DMS153 (cell line): ENCODE results near the gene HOXC13.

ENCODE experiments used
- DNase-seq: peaks from one replicate; lab custom pipeline; 2025; lab: John Stamatoyannopoulos, UW

The HOXC13 gene

GRCh38 chr12:53939141-53940108 lies 794 bp downstream of the HOXC13 start:
- no peak for DNase-seq

GRCh38 chr12:53940443-53941014 lies 1.9 kb downstream of the HOXC13 start:
- no peak for DNase-seq

DNA sequence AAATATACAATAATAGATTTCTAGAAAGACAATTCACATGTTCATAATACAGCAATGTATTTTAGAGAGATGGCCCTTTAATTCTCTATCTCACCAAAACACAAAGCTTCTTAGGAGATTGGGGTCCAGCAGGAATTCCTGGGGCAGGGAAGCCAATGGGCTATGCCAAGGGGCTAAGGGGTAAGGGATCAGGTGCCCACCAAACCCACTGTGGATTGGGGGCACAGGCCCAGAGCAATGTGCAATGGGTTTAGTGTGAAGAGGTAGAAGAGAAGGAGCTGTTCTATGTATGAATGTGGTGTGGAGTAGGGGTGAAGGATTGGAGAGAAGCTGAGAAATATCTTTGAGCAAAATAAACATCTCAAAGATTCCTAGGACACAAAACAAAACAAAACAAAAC lies 2.6 kb downstream of the HOXC13 start:
- no peak for DNase-seq

GRCh38 chr12:53941750-53942149 lies 3.1 kb downstream of the HOXC13 start:
- no peak for DNase-seq

GRCh38 chr12:53942467-53942997 lies 3.9 kb downstream of the HOXC13 start:
- no peak for DNase-seq

GRCh38 chr12:53944209-53944608 lies 5.6 kb downstream of the HOXC13 start:
- no peak for DNase-seq

GRCh38 chr12:53944907-53945847 lies 6.5 kb downstream of the HOXC13 start:
- DNase-seq, result no peak

DNA sequence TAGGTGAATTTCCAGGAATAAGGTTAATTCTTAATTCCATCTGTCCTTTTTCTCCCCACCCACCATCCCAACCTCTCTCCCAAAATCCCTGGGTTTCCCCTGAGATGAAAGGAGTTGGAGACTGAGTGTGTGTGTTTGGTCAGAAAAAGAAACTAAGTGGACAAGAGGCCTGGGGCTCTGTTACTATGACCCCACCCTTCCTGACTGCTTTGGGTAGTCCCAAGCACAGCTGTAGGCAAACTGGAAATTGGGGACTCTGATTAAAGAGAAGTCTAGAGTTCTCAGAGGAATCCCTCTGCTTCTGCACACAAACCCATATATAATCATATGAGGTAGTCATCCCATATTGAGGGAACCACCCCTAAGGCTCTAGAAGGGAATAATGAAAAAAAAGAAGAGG lies 9.1 kb downstream of the HOXC13 start:
- no peak for DNase-seq

DNA sequence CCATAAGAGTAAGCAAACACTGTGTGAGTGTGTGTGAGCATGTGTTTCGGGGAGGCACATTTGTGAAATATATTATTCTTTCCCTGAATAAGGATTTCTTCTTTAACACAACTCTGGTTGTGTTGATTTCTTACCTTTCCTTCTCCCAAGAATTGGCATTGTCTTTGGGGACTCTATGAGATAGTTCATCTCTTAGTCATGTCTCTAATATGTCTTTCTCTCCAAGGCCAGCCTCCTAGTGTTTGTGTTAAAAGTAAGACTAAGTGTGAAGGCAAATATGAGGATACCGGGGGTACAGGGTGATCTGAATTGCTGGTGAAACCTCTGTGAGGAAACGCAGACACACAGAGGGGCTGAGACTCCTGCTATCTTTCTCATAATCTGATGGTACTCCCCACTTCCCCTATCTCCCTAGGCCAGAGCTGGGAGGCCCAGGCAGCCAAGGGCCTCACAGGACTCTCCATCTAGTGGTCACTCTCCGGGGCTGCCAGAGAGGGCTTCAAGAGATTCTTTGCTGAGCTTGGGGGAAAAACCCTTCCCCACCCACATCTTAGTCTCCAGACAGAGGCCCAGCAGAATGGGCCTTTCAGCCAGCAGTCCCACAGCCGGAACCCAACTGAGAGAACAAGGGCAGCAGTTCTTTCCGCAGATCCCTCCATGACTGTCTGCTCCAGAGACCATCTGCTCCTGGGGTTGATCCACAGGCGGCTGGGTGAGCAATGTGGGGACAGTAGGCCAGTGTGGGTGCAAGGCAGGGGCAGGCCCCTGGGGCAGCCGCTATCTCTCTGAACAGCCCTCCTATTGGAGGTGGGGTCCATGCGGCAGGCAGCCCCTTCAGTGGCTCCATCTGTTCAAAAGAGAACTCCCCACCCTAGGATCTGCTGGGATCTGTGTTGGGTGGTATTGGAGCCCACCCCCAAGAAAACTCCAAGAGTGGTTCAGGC lies 10.3 kb downstream of the HOXC13 start:
- DNase-seq, result no peak

GRCh38 chr12:53949631-53950436 lies 11.2 kb downstream of the HOXC13 start:
- DNase-seq, result no peak

DNA sequence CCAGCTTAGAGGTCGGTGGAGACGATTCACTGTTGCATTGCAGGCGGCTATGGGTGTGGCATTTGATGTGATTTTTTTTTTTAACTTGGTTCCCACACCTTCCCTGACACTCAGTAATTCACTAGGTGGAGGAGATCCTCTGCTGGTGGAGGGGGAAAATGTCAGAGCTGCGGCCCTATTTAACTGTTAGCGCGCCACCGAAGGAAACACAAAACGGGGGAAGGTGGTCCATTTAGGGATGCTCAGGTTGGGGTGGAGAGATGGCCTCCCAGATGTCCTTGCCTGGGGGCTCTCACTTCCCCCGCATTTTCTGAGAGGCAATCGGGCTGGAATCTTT lies 11.8 kb downstream of the HOXC13 start:
- DNase-seq, result no peak

DNA sequence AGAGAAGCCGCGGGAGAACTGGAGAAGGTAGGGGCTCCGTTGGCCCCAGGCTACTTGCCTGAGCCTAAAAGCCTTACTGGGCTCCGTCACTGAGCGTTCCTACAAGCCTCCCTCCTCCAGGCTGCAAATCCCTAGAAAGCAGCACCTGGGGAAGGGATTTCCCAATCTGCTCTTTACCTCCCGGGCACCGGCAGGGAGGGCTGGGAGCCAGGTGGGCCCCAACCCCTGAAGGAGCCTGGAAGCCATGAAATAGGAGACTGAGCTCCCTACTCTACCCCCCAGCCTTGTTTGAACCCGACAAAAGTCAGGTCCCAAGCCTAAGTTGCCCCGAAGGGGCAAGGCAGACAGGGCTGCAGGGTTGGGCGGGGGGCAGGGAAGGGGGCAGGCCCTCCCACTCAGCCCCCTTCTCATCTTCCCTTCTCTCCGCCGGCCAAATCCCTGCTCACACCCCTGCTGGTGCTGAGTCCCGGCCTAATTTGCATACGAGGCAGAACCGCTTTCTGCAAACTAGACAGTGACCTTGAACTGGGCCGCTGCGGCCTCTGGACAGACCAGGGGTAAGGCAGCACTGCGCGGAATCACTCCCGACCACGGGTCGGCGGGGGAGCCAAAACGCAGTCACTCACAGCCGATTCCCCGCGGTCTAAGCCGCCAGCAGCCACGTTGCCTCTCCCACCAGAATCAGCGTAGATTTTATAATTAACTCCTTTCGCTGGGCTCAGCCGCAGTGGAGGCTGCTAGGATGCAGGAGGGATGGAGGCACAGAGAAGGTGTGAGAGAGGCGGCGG lies 12.4 kb downstream of the HOXC13 start:
- DNase-seq, result no peak

DNA sequence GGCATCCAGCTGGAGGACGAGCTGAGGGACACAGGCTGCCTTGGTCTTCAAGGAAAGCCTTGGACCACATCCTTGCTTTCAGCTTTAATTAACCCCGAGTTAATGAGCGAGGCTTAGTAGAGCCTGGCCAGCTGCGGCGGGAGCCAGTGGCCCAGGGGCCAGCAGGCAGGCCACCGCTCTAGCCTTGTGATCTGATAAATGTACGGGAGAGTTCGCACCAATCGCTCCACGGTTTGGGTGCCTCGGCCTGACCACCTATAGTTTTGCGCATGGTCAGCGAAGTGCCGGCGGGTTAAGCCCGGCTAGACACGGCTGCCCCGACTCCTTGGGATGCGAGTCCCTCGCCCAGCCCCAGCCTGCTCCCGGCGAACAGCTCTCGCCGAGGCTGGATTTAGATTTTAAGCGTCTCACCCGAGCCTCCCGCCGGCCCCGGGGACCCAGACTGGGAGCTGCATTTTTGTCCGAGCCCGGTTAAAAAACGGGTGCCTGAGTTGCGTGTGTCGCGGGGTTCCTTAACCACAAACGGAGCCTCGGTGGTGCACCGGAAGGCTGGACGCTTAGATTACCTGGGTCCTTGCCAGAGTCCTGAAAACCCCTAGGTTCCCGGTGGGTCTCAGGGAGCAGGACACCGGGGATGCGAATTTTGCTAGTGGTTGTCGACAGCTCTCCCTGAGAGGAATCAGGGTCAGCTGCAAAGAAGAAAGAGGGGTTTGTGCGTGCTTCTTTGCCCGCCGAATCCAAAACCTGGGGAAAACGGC lies 13.1 kb downstream of the HOXC13 start:
- no peak for DNase-seq

GRCh38 chr12:53952335-53952694 lies 13.7 kb downstream of the HOXC13 start:
- DNase-seq, result no peak

GRCh38 chr12:53952871-53953734 lies 14.5 kb downstream of the HOXC13 start:
- no peak for DNase-seq

- no peak for DNase-seq
These were observed 15.4 kb downstream of the HOXC13 start for GRCh38 chr12:53953831-53954693.

- DNase-seq, result no peak
These were observed 16.0 kb downstream of the HOXC13 start, which contains the start of gene HOXC12 for GRCh38 chr12:53954694-53955035. TSS of gene HOXC12 (plus strand) at chr12:53954903. CDS start at chr12:53954930, 27 bp downstream.
